Tibial artery (tissue), 4 donors: Measurements from ENCODE around the gene CD4.
"Not testable (repeated sequence)": the region's sequence is repeated elsewhere in the genome, so short reads cannot be mapped to it uniquely, and the experiment has no call there.

ENCODE experiments used
- DNase-seq, 2 donors: peaks; one replicate each; pipeline ENCODE4 v3.0.0-alpha.2; 2019
- H3K27ac ChIP-seq, 2 donors: fragments of 200-600 bp; sonication (generic) in 1 of 2; 1 replicate in 1 of 2; 2 replicates in 1 of 2; pipeline ENCODE4 v1.5.1; 2018 to 2019; ENCODE audit warnings: mild to moderate bottlenecking in 1 of 2
- H3K27me3 ChIP-seq, 2 donors: fragments of 200-600 bp; sonication (generic) in 1 of 2; one replicate each; pipeline versions ENCODE4 v1.5.1 to v1.6.0; 2016 to 2019
- H3K36me3 ChIP-seq, 3 donors: fragments of 200-600 bp; sonication (generic) in 2 of 3; one replicate each; pipeline ENCODE4 v1.5.1; 2016 to 2019; ENCODE audit warnings: mild to moderate bottlenecking in 2 of 3
- H3K4me1 ChIP-seq, 4 donors: fragments of 200-600 bp; sonication (generic) in 2 of 4; 1 replicate in 3 of 4; 2 replicates in 1 of 4; pipeline ENCODE4 v1.5.1; 2016 to 2019
- H3K4me3 ChIP-seq, 2 donors: fragments of 200-600 bp; sonication (generic) in 1 of 2; 1 replicate in 1 of 2; 2 replicates in 1 of 2; pipeline ENCODE4 v1.5.1; 2018 to 2019; ENCODE audit warnings: mild to moderate bottlenecking in 2 of 2
- H3K9me3 ChIP-seq, 3 donors: fragments of 200-600 bp; sonication (generic) in 1 of 3; one replicate each; pipeline ENCODE4 v1.5.1; 2016 to 2019
- CTCF ChIP-seq, 2 experiments: fragments of 200-600 bp in 1 of 2; fragments of 450-650 bp in 1 of 2; IDR thresholded peaks; one replicate each; pipeline ENCODE4 v1.5.1; 2017 to 2019; ENCODE audit warnings: antibody characterized with exemption in 2 of 2, mild to moderate bottlenecking in 1 of 2, moderate library complexity in 1 of 2
- intact Hi-C: fragments of 100-400 bp; cut with DNase I; formaldehyde crosslinking; loops from one replicate; pipeline ENCODE4 v1.15.0; 2023; ENCODE audit warnings: low total_unique reads

CD4 gene

GRCh38 chr12:6860116-6860515 lies 70.8 kb downstream of the CD4 start:
- Histone ChIP-seq H3K36me3 (peaks cover 87 to 99% (median 90%) of the 10 kb centered on the region in 3 donors), H3K9me3 (no peaks in the 10 kb centered on the region), H3K4me3 (no peak overlapping the region), H3K4me1 (peaks cover 0 to under 1% (median 0%) of the 10 kb centered on the region in 4 donors), H3K27ac (no peak overlapping the region), H3K27me3 (no peaks in the 10 kb centered on the region)
- no peak for DNase-seq
- intact Hi-C loops, result no loop called here
- TF ChIP-seq CTCF (IDR thresholded peaks at IDR 0.05), result no peak

GRCh38 chr12:6860942-6861341 lies 71.6 kb downstream of the CD4 start:
- intact Hi-C loops, result no loop called here
- H3K27me3 ChIP-seq, result no peaks in the 10 kb centered on the region
- H3K4me1 ChIP-seq, result peaks cover 0 to under 1% (median 0%) of the 10 kb centered on the region in 4 donors
- no peak for DNase-seq
- no peak overlapping the region for H3K4me3 ChIP-seq
- TF ChIP-seq CTCF (IDR thresholded peaks at IDR 0.05), result no peak
- H3K27ac ChIP-seq, result no peak overlapping the region
- H3K9me3 ChIP-seq, result no peaks in the 10 kb centered on the region
- H3K36me3 ChIP-seq, result peaks cover 83 to 100% (median 83%) of the 10 kb centered on the region in 3 donors

- no peak for TF ChIP-seq CTCF (IDR thresholded peaks at IDR 0.05)
- no peak overlapping the region for H3K4me3 ChIP-seq
- H3K9me3 ChIP-seq, result no peaks in the 10 kb centered on the region
- H3K4me1 ChIP-seq, result peaks cover 0 to 5% (median 2%) of the 10 kb centered on the region in 4 donors
- H3K27ac ChIP-seq, result no peak overlapping the region
- DNase-seq, result no peak
- intact Hi-C loops, result no loop called here
- peaks cover 78 to 98% (median 78%) of the 10 kb centered on the region in 3 donors for H3K36me3 ChIP-seq
- H3K27me3 ChIP-seq, result no peaks in the 10 kb centered on the region
Observed at GRCh38 chr12:6861391-6861790, 72.1 kb downstream of the CD4 start.

GRCh38 chr12:6863033-6863432 lies 73.7 kb downstream of the CD4 start:
- Histone ChIP-seq H3K9me3 (no peaks in the 10 kb centered on the region), H3K27me3 (no peaks in the 10 kb centered on the region), H3K36me3 (peaks cover 62 to 81% (median 62%) of the 10 kb centered on the region in 3 donors), H3K4me1 (peaks cover 0 to 12% (median 8%) of the 10 kb centered on the region in 4 donors), H3K27ac (no peak overlapping the region), H3K4me3 (no peak overlapping the region)
- no peak for DNase-seq
- TF ChIP-seq CTCF (IDR thresholded peaks at IDR 0.05), result no peak
- intact Hi-C loops, result no loop called here

- DNase-seq, result no peak
Observed at GRCh38 chr12:6863586-6864321, 74.4 kb downstream of the CD4 start.

GRCh38 chr12:6865307-6865706 lies 76.0 kb downstream of the CD4 start:
- H3K4me3 ChIP-seq, H3K27me3 ChIP-seq, DNase-seq, H3K9me3 ChIP-seq: not testable (repeated sequence)
- Histone ChIP-seq H3K27ac (peak overlapping the region in 1 of 2 donors; percentile 100), H3K4me1 (peaks cover 0 to 33% (median 29%) of the 10 kb centered on the region in 4 donors), H3K36me3 (peaks cover 47 to 68% (median 48%) of the 10 kb centered on the region in 3 donors)
- intact Hi-C loops, result loop anchor here (5.0 kb wide), 2 partner anchors 77 to 102 kb away; partner anchors contain the start of genes C12orf57 and RNU7-1

More at GRCh38 chr12:6863586-6864321, 74.4 kb downstream of the CD4 start:
- peaks cover 0 to 17% (median 14%) of the 10 kb centered on the region in 4 donors for H3K4me1 ChIP-seq
- intact Hi-C loops, result no loop called here
- H3K9me3 ChIP-seq, result no peaks in the 10 kb centered on the region
- TF ChIP-seq CTCF (IDR thresholded peaks at IDR 0.05), result no peak
- H3K4me3 ChIP-seq, result no peak overlapping the region
- no peaks in the 10 kb centered on the region for H3K27me3 ChIP-seq
- H3K36me3 ChIP-seq, result peaks cover 55 to 74% (median 55%) of the 10 kb centered on the region in 3 donors
- H3K27ac ChIP-seq, result no peak overlapping the region
